Activated CD8-positive, alpha-beta memory T cell treated with anti-CD3 and anti-CD28 coated beads, Interleukin-2, amount 50 U/mL, for 48 hours (primary cell): ENCODE measurements around the gene CDH20.

ENCODE experiments used
- DNase-seq: peaks from one replicate; pipeline ENCODE4 v3.0.0-alpha.2; 2020

CDH20 gene

DNA sequence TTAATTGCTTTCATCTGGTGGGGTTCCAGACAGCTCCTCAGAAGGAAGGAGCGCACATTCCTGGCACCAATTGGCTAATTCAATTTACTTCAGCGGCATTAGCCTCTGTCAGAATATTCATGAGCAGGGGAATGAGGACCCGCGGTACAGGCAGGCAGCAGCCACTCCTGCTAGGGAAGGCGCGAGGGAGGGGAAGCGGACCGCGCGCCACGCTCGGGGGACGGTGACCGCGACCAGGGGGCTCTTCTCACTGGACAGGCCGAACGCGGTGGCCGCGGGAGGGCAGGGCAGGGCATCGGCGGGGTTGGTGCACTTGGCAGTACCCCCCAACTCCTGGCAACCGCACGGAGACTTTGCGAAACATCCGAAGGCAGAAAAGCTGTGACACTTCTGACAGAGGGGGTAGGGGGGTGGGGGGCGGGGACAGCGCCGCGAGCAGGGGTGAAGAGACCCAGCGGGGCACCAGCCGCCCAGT is at the start of gene CDH20:
CDH20 (plus strand) TSS at position 160 of the 475 bp plus-strand sequence.
- no peak for DNase-seq

DNA sequence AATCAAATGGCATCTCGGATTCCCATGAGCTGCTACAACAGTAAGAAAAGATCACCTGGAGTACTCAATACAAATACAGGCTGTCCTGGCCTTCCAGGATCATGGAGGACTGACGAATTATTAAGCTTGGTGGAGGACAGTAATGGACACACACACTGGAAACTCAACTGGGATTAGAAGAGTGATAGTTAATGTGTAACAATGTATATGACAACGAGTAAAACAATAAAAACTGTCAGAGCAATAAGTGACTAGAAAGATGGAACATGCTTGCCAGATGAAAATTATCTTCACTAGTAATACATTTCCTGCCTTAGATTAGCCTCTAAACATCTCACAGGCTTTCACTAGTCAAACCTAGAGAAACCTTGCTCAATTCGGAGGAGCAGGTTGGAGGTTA is 49.2 kb upstream of the CDH20 start:
- DNase-seq = no peak

DNA sequence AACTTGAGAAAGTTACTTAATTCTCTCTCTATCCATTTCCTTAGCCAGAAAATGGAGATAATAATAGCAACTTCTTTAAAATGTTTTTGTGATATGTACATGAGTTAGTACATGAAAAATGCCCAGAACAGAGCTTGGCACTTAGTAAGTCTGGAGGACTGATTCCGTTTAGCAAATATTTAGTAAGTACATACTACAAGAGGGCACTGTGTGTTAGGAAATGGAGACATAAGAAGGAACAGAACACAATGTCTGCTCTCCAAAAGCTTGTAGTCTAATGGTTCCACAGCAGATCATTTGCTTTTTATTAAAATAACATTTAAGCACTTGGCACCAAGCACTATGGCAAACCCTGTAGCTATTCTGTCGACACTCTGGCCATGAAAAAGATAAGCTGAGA is 47.5 kb upstream of the CDH20 start:
- no peak for DNase-seq

DNA sequence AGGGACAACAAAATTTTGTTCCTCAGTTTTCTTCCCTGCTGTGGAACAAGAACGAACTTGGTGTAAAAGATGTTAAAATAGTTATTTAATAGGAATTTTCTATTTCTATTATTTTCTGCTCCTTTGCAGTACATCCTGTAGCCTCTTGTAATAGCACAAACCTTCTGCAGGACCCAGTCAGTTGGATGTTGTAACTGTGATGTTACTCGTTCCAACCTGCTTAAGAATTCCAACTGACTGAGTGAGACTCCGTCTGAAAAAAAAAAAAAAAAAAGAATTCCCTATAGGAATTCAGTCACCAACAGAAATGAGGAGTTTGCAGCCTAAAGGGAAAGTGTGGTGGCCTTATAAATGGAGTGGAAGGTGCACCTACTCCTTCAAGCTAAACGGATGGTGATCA is 46.4 kb upstream of the CDH20 start:
- no peak for DNase-seq

DNA sequence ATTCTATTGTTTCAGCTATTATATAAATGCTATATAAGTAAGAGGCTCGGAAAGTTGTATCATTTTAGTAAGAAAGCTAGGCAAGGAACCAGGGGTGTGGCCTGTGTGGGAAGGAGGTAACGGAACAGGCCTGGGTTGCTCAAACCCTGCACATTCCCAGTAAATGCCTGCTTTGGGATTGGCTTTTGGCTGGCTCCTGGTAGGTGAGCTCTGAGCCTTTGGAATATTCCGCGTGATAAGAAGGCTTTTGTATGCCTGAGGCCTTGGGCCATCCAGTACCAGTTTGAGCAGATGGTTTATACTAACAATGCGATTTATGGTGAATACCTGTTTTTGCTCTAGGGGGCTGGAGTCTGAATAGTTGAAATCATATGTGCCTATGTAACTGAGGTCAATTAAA is 42.6 kb upstream of the CDH20 start:
- no peak for DNase-seq

DNA sequence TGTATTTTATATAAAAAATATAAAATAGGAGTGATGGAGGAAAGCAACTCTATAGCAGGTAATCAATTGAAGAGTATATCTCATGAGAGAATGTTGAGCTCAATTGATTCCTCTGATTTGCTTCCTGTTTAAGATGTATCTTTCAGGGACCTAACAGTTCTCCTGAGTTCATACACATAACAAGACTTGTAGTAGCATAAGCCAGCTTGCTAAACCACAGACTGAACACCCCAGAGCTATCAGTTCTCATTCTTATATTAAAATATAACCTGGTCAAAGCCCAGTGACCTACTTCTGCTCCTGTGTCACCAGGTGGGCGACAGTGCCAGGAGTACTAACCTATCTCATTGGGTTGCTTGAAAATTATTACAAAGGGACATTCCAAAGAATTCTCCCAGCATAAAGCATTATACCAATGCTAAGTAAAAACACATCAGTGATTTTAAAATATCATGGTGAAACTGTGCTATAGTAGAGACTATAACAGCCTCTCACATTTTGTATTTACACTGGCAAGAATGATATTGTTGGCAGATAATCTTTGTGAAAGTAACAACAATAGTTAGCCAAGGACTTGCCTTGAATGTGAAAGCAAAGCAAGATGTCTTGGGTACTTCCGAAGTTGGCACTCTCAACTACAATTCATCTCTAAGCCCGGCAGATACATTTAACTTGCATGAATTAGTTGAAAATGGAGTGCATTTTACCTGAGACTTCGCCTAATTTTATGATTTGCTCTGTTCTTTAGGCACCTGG is 40.8 kb upstream of the CDH20 start:
- no peak for DNase-seq

DNA sequence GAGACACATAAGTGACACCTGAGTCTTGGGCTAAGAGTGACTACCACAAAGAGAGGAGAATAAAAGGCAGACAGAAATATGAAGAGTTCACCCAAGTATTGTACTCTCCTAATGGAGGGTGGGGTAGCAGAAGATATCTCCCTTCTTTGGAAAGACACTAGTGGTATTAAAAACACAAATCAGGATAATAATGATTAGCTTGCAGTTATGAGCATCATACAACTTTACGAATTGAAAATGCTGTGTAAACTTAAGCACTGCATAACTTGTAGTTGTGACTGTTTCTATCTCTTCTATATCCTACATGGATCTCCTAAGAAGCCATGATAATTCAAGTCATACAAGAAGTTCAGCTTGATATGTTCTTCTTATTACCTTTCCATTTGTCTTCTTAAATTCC is 38.1 kb upstream of the CDH20 start:
- DNase-seq = no peak

DNA sequence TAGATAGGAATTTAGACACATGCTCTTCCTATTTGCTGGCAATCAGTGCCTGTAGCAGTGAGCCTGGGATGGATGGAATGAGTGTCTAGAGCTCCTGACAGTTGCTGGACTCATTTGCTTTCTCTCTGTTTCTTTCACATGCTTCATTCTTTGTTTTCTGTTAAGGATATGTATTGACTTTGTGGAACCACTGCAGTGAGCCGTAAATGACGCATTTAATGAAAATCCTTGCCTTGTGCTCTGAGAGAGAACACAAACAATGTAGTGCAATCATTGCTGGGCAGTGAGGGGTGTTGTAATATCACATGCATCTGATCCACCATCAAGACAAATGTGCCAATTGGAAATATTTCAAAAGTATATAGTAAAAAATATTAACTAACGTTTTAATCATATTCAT is 25.2 kb upstream of the CDH20 start:
- DNase-seq = no peak

DNA sequence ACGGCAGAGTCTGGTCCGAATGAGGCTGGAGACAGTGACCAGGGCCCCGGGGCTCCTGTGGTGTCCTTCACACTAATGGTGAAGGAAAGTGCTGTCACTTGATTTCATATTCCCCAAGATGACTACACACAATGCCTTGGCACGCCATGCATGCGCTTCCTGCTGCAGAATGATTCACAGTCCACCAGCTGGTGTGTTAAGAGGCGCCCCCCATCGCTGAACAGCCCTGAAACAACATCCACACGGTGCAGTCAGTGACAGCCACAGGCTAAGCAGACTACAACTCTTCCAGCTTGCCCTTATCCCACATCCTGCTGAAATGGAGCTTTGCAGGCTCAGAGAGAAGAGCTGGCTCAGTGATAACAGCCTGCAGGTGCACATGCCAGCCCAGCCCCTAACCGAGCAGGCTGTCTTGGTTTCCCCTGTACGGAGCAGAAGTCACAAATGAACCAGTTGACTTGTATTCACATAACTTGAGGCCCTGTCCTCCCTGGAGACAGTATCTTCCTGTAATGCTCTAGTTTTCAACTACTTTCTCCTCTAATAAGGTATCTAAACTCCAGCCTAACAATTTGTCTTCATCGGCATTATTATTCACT is 24.3 kb upstream of the CDH20 start:
- no peak for DNase-seq

DNA sequence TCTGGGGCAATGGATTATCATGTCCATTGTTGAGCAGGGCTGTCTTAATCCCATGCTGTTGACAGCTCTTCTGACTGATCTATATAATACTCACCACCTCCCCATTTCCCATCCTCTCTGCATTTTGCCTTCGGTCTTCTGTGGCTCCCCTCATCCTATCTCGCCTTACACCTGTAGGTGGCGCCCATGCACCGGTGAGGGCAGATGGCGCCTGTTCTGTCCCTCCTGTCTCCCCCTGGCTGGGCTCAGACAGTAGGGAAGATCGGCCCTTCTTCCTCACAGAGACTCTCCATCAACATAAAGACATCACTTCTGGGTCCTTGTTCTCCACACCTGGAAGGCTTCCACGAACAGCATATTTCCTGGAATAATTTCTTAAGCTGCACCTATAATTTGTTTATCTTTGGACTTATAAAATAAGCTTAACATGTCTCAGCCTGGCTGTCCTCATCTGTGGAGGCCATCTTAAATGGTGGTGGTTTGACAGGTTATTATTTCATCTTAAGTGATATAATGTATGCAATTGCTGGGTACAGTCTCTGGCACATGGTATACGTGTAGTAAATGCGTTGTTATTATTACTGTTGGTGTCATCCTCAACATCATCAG is 10.9 kb upstream of the CDH20 start:
- DNase-seq = peak; percentile 73

DNA sequence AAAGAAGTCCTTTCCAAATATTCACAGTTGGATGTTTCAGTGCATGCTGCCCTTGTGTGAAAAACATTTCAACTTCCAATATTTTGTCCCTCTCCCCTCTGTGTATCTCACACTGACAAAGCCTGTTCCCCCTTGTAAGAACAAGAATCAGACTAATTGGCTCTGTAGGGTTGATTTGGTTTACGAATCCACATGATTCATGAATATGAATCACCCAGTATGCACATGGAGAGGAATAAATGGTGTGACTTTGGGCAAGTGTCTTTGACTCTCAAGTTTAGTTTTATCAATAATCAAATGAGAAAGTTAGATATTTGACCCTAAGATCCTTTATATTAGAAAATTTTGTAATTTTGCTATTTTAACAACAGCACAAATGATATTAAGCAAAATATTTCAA is 9.3 kb upstream of the CDH20 start:
- no peak for DNase-seq

DNA sequence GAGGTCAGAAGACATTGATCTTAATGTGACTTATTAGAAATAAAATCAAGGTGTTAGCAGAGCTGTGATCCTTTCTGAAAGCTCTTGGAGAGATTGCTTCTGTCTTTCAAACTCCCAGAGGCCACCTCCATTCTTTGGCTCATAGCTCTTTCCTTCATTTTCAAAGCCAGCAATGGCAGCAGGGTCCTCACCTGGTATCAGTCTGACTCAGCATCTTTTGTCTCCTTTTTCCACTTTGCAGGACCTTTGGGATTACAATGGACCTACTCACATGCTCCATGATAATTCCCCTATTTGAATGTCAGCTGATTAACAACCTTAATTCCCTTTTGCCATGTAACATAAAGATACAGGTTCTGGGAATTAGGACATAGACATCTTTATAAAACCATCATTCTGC is 6.8 kb upstream of the CDH20 start:
- no peak for DNase-seq

DNA sequence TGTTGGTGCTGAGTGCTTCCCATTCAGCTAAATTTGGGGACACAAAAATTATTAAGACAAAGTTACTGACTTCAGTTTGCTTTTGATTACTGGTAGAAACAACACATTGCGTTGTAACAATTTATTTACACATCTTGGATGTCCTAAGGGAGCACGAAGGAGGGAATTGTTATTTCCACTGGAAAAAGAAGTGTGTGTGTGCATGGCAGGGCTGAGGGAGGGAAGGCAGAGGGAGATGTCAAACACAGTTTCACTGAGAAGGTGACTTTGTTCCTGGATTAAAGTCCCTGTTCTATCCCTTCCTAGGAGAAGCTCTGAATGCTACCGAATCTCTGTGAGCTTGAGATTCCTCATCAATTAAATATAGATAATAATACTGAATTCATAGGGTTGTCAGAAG is 3.8 kb upstream of the CDH20 start:
- no peak for DNase-seq

DNA sequence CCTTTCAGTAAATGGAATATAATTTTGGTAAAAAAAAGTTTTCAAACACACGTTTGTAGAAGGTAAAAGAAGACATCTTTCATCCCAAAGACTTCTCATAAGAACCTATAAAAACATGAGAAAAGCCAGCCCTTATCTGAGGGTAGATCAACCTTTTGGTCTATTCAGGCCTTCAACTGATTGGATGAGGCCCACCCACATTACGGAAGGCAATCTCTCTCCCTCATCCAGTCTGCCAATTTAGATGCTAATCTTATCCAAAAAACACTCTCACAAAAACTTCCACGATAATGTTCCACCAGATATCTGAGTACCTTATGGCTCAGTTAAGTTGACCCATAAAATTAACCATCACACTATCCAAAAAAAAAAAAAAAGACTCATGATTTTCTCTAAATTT is 2.2 kb upstream of the CDH20 start:
- DNase-seq = no peak

DNA sequence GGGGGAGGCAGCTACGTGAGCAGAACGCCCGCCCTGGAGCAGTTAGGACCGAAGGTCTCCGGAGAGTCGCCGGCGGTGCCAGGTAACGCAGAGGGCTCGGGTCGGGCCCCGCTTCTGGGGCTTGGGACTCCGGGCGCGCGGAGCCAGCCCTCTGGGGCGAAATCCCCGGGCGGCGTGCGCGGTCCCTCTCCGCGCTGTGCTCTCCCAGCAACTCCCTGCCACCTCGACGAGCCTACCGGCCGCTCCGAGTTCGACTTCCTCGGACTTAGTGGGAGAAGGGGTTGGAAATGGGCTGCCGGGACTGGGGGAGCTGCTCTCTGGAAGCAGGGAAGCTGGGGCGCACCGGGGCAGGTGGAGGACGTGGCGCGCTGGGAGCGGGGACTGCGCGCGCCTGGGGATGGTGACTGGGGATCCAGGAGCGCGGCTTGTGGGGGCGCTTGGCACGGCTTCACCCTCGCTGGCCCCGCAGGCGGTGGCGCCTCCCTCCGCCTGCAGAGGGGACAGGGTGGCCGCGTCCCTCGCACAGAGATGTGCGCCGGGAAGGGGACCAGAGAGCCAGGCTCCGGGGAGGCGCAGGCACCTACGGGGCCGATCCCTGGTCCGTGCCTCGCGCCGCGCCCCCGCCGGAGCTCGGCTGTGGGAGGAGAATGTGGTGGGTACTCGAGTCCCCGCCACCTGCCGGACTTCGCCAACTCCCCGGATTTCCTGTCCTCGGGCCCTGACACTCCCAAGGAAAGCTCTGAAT is 688 bp downstream of the CDH20 start:
- DNase-seq = no peak

DNA sequence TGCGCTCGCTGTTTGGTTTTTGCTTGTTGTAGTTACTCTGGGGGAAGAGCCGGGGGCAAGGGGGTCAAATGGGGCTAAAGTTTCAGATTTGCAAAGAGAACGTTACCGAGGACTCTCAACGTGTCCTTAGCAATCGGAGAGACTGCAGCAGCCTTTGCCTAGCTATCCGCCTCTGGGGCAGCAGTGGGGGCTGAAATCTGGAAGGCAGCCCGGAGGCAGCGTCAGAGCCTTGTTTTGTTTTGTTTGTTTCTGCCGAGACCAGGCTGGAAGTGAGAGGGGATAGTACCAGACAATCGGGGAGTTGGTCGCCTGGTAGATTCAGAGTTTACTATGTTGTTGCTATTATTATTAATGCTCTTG is 1.2 kb downstream of the CDH20 start:
- DNase-seq = no peak

DNA sequence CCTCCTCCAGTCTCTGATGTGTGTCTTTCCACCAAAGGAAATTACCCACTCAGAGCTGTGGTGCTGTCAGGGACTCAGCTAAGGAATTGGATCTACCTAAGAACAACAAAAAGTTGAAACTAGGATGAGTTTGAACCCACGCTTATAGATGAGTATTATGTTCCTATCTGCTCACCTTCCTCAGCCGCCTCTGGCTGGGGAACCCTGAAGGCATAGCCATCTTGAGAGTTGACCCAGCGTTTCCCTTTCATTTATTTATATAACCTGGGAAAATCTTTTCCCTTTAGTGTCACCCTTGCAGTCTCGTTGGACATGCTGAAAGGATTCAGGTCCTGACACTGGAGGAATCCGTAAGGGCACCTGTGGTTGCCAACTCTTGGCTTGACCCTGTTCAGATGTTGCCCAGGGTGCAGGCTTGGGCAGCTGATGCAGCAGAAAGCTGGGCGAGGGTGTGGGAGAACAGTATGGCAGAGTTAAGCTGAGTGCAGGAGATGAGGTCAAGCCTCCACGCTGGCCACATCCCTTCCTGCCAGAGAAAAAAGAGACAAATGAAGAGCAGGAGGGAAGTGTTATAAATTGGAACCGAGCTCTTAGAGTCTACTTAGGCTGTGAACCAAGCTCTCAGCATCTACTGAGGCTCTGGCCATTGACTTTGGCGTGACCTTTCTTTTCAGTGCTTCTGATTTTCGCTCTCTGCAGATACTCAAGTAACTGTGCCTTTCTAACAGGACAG is 1.9 kb downstream of the CDH20 start:
- DNase-seq = no peak

DNA sequence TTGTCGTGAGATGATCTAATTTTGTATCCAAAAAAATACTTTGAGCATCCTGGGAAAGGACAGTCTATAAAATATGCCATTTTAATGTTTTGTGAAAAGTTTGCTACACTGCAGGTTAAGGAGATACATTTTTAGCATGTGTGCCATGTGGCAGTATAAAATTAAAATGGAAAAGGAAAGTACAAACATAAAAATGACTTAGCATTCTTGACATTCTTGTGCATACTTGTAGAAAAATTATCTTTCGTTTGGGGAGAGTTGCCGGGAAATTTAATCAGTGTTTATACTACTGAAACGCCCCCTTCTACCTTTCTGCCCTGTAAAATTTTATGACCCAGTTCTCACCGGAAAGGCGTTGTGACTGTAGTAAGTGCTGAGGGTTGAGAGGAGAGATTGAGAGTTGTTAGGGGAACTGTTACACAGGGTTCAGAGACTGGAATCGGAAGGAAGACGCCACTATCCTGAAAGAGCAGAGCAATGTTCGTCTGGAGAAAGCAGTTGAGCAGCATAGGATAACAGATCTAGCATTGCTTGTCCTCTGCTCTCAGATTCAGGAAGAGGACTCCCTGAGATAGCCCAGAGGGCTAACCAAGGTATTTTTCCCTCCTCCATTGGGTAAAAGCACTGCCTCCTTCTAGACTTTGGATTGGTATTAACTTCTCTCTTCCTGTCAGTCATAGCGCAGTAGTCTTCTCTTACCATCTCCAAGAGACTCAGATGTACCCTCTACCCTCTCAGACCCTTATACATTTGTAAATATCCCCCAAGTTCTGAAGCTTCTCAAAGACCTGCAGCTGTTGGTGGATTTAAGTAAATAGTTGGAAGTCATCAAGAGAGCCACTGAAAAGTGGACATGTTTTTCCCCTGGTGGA is 2.7 kb downstream of the CDH20 start:
- DNase-seq = no peak

DNA sequence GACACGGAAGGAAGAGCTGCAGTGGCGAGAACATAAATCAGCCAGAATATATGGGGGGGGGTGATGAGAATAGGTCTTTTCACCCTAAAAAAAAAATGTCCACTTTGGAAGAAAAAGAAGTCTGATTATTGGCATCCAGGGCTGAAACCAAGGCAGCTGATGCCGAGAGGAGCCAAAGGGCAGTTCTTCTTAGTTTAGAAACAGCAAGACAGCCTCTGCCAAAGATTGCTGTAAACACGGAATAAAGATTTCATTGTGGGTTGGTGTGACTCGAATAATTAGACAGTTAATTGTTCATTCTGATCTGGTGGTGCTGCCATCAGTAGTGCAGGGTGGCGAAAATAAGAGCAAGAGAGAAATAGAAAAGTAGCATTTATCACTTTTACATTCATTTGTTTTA is 3.5 kb downstream of the CDH20 start:
- no peak for DNase-seq

DNA sequence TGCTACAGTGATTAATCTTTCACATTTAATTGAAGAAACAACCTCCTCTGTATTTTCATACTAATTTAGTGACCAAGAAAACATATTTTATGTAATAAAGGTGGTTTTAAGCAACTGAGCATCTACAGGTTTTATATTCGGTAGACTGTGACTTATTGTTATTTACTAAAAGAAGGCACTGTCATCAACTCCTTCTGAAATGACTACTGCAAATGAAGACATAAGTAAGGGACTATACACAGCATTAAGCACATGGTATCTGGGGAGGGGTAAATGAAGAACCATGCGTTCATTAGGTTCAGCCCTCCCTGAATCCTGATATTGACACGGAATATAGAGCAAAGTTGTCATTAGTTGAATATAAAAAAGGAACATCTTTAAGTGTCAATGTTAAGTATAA is 4.3 kb downstream of the CDH20 start:
- no peak for DNase-seq

DNA sequence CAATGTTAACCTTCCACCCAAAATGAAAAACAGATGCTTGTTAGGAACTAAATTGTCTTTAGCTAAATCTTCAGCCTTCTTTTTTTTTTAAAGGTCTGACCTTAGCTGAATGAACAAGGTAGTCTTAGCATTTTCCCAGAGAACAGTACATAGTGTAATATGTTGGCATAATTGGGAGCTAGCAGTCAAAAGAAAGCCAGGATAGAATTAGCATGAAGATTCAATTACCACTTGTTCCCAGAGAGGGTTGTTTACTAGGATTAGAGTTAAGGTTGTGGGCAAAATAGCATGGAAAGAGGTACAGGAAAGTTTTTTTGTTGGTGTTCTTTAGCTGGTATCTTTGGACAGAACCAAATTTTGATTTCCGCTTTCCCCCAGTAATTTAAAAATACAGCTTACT is 6.9 kb downstream of the CDH20 start:
- no peak for DNase-seq

DNA sequence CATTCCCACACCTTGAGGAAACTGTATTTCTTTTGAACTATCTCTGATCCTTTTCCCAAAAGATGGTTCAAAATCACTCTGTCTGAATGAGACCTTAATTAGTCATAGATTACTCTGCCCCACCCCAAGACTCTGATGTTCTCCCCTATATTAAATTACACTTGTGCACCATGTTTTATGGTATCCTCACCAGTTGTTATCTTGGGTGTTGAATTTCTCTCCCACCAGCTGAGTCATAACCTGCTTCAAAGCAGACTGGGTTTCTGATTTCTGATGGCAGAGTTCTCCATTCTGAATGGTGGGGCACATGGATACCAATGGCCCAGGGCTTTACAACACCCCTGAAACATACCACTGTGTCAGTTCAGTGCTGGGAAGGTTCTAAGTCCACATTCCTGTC is 15.0 kb downstream of the CDH20 start:
- no peak for DNase-seq
